GM18505 (cell line): ENCODE results near the gene GBE1.

Source experiments
- ATAC-seq: cut with Tn5 transposase; IDR thresholded peaks from one replicate; pipeline ENCODE4 v1.9.1; 2021; ENCODE audit not compliant: unreplicated experiment
- POLR2A ChIP-seq: IDR thresholded peaks from 4 replicates; pipeline ENCODE4 v1.6.1; 2011; ENCODE audit warnings: borderline replicate concordance; ENCODE audit not compliant: insufficient read depth, insufficient read length; ENCODE audit errors: extremely low read depth

GBE1 gene

DNA sequence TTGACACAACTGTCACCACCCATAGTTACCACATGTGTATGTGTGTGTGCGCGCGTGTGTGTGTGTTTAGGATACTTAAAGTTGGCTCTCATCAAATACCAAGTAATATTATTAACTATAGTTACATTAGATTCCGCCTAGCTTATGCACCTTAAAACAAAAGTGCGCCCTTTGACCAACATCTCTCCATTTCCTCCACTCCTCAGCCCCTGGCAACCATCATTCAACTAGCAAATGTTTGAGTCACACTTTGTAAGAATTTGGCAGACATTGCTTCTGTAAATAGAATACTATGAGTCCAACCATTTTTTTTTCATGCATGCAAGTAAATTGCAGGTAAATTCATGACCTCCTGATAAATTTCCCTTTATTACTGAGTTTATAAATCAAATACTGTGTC, 169.3 kb downstream of the GBE1 start:
- TF ChIP-seq POLR2A: no peak
- ATAC-seq: no peak

DNA sequence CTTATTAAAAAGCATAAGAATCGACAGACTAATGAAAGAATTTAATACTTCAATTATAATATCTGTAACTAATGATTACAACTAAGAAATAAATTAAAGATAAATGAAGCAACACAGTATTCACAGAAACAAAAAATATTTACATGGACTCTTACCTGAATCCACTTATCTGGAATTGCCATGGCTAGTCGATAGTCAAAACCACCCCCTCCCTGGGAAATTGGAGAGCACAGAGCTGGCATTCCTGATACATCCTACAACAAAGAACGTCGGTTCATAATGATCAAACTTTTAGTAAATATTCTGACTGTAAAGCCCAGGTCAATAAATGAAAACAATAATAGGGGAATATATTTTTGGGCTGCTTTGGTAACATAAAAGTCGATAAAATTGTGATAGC, 175.5 kb downstream of the GBE1 start:
- no peak for ATAC-seq
- TF ChIP-seq POLR2A: no peak

- TF ChIP-seq POLR2A: no peak
- no peak for ATAC-seq
Observed at GRCh38 chr3:81585056-81585455, 176.4 kb downstream of the GBE1 start.

- ATAC-seq: peak; percentile 83
- no peak for TF ChIP-seq POLR2A
Observed at GRCh38 chr3:81581966-81582599, 179.4 kb downstream of the GBE1 start.

- ATAC-seq: no peak
- no peak for TF ChIP-seq POLR2A
Observed at GRCh38 chr3:81580355-81580754, 181.1 kb downstream of the GBE1 start.

DNA sequence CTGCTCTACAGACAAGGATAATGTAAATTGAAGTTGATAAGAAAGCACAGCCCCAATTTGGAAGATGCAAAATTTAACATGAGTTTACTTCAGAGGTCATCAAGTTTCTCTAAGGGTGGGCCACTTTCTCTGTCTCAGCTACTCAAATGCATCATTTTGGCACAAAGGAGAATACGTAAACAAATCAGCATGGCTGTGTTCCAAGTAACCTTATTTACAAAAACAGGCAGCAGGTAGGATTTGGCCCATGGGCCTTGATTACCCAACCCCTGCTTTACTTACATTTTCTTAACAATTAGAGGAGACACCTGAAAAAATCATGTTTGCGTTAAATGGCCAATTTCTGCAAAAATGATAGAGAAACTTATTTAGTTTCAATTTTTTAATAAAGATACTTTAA, 181.7 kb downstream of the GBE1 start:
- TF ChIP-seq POLR2A: no peak
- no peak for ATAC-seq

DNA sequence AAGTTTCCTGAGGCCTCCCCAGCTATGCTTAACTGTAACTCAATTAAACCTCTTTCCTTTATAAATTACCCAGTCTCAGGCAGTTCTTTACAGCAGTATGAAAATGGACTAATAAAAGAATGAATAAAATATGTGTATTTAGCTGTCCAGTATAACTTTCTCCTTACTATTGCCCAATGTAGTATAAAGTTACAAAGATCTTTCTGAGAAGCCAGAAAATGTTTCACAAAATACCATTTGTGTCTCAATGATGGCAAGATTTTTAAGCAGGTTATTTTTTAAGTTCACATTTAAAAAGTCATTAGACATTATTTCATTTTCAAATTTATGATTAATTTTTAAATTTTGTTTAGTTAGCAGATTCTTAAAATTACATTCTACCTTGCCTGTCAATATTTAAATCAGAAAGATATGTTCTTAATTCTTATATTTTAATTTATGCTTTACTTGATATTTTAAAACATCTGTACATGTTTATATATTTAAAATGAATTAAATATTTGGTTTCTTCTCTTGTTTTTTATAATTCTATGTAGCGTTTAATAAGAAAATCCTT, 189.2 kb downstream of the GBE1 start:
- no peak for ATAC-seq
- TF ChIP-seq POLR2A: no peak

DNA sequence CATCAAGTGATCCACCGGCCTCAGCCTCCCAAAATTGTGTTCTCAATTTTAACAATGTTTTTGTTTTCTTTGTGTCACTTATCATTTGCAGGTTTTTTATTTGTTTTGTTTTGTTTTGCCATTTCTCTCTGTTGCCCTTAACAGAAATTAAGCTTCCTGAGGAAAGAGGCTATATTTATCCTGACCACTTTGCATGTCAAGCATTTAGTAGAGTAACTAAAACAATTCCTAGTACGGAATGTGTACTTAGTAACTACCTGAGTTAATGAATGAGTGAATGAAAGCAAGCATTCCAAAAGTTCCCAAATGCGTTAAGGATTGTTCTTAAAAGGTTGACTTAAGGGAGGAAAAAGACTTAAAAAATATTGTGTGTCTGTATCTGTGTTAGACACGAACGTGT, 193.1 kb downstream of the GBE1 start:
- ATAC-seq: no peak
- TF ChIP-seq POLR2A: no peak

DNA sequence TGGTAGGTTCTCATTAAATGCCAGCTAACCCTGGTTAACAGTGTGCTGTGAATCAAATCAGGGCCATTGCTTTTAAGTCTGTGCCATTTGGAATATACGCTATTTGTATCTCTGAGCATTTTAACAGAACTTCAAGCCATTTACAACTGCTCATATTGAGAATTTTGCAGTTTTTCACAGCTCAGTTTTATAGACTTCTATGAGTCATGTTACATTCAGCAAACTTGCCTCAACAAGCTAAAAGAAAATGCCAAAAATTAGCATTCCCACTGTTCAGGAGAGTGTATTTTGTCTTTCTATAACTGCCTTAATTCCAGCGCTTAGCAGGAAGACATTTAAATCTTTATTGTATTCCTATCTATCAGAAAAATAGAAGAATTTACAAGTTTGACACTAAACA, 196.4 kb downstream of the GBE1 start:
- no peak for ATAC-seq
- no peak for TF ChIP-seq POLR2A

- no peak for TF ChIP-seq POLR2A
- ATAC-seq: no peak
Observed at GRCh38 chr3:81558106-81558505, 203.3 kb downstream of the GBE1 start.

DNA sequence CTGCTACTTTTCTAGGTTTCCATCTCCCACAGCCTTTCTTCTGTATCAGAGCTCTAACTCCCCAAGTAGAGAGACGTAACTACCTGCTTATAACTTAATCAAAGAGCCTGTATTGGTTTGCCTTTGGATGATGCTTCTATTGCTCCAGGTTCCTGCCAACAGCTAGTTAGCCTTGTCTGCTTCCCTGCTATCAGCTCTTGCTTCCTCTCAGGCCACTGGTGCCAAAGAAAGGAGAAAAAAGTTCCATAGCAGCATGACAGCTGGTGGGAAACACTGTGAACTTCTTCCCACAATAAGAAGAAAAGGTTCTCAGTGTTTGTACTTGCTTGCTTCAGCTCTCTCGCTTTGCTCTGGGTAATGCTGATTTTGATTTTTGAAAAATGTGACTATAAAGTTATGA, 206.6 kb downstream of the GBE1 start:
- no peak for TF ChIP-seq POLR2A
- ATAC-seq: no peak

DNA sequence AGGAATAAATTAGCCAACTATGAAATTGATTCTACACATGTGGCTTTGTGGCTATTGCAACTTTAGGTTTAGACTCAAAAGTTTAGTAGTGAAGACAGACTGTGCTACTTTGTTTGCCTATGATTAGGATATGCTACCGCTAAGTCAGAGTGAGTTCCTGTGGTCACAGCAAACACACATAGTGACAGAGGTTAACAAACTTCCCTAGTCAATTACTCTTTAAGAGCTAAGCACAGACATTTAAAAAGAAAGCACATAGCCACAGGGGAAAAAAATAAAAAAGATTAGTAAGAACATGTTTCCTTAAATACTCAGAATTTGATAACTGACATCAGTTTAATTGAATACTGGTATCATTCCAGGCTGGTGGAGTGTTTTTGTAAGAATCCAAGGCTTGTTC, 207.1 kb downstream of the GBE1 start:
- TF ChIP-seq POLR2A: no peak
- ATAC-seq: no peak

DNA sequence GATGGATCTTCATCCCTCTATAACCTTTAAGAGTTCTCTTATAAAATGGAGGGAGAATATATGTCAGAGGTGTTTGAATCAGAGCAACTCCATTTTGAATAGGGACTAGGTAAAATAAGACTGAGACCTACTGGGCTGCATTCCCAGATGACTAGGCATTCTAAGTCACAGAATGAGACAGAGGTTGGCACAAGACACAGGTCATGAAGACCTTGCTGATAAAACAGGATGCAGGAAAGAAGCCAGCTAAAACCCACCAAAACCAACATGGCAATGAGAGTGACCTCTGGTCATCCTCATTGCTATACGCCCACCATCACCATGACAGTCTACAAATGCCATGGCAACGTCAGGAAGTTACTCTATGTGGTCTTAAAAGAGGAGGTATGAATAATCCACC, 211.0 kb downstream of the GBE1 start:
- TF ChIP-seq POLR2A: no peak
- ATAC-seq: no peak

DNA sequence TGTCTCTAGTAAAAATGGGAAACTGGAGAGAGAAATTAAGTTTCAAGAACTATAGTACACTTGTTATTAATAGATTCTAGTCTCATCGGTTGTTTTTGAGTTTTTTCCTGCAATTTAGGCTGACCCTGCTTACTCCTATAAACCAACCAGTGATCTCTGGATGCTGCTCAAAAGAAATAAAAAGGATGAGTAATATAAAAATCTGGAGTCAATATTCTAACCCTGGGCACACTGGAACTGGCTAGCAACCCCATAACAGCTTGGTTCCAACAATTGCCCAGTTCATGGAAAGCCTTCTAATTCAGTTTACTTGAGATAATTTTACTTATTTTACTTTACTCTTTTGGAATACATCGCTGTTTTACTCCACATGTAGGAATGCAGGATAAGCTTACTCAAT, 211.6 kb downstream of the GBE1 start:
- no peak for ATAC-seq
- TF ChIP-seq POLR2A: no peak

- TF ChIP-seq POLR2A: no peak
- ATAC-seq: no peak
Observed at GRCh38 chr3:81549388-81549787, 212.1 kb downstream of the GBE1 start.
